SK-N-SH (cell line): ENCODE measurements around the gene NTRK3. TPM values are rescaled to one million over a fixed set of nuclear protein-coding genes. Genes with fewer than 3 reads are reported as not detected.

Experiments
- CTCF ChIA-PET: fragments of 300-600, 350-600 bp; formaldehyde crosslinking; extraction: SDS; loops from one replicate; lab custom pipeline; 2021; lab: Yijun Ruan, JAX
- POLR2A ChIA-PET: fragments of 350-600 bp; sonication (Branson Sonifier 250); formaldehyde crosslinking; extraction: SDS; loops from one replicate; lab custom pipeline; 2020; ENCODE audit warnings: antibody characterized with exemption, inconsistent platforms; lab: Yijun Ruan, JAX
- DNase-seq: peaks from one replicate; pipeline ENCODE4 v3.0.0; 2012
- H2AFZ ChIP-seq: fragments of 200-600 bp; sonication (generic); 2 replicates; pipeline ENCODE4 v1.8.1; 2016; ENCODE audit warnings: antibody characterized with exemption, mild to moderate bottlenecking, low read depth
- H3F3A ChIP-seq: fragments of 200-600 bp; sonication (generic); replicated peaks from 2 replicates; pipeline ENCODE3; 2016; ENCODE audit warnings: antibody characterized with exemption, mild to moderate bottlenecking; ENCODE audit not compliant: insufficient read depth
- H3K27ac ChIP-seq, 2 experiments: fragments of 200-500 bp in 1 of 2; fragments of 200-600 bp in 1 of 2; sonication (Bioruptor generic) in 1 of 2; sonication (generic), shearing (Covaris generic) in 1 of 2; 2 replicates each; pipeline versions ENCODE4 v1.5.1 to v1.6.1; 2014 to 2016; ENCODE audit warnings: low read depth in 2 of 2, inconsistent platforms in 1 of 2, low read length in 1 of 2, mild to moderate bottlenecking in 1 of 2, mixed read lengths in 1 of 2
- H3K27me3 ChIP-seq: fragments of 200-600 bp; sonication (generic), shearing (Covaris generic); 2 replicates; pipeline ENCODE4 v1.6.1; 2016; ENCODE audit warnings: mixed run types; ENCODE audit not compliant: insufficient read depth
- H3K36me3 ChIP-seq, 2 experiments: fragments of 200-500 bp in 1 of 2; fragments of 200-600 bp in 1 of 2; sonication (Bioruptor generic) in 1 of 2; sonication (generic) in 1 of 2; replicated peaks in 1 of 2; 2 replicates each; pipeline versions ENCODE3 to v1.5.1; 2014 to 2016; ENCODE audit warnings: low read length in 1 of 2, mild to moderate bottlenecking in 1 of 2; ENCODE audit not compliant: insufficient read depth in 2 of 2, control insufficient read depth in 1 of 2
- H3K4me1 ChIP-seq, 2 experiments: fragments of 200-500 bp in 1 of 2; fragments of 200-600 bp in 1 of 2; sonication (Bioruptor generic) in 1 of 2; sonication (generic), shearing (Covaris generic) in 1 of 2; 2 replicates each; pipeline versions ENCODE4 v1.5.1 to v1.6.1; 2014 to 2016; ENCODE audit warnings: low read depth in 1 of 2, low read length in 1 of 2, mixed run types in 1 of 2; ENCODE audit not compliant: insufficient read depth in 2 of 2, control insufficient read depth in 1 of 2
- H3K4me2 ChIP-seq: fragments of 200-600 bp; sonication (generic), shearing (Covaris generic); 2 replicates; pipeline ENCODE4 v1.6.1; 2017; ENCODE audit warnings: mixed run types
- H3K4me3 ChIP-seq, 2 experiments: fragments of 200-500 bp in 1 of 2; fragments of 200-600 bp in 1 of 2; sonication (Bioruptor generic) in 1 of 2; sonication (generic), shearing (Covaris generic) in 1 of 2; 2 replicates each; pipeline versions ENCODE4 v1.5.1 to v1.8.1; 2014 to 2016; ENCODE audit warnings: low read depth in 2 of 2, inconsistent platforms in 1 of 2, low read length in 1 of 2, mild to moderate bottlenecking in 1 of 2, mixed read lengths in 1 of 2, moderate library complexity in 1 of 2
- H3K79me2 ChIP-seq: fragments of 200-600 bp; sonication (generic); 2 replicates; pipeline ENCODE4 v1.8.1; 2017; ENCODE audit warnings: mild to moderate bottlenecking; ENCODE audit not compliant: insufficient read depth
- H3K9ac ChIP-seq: fragments of 200-600 bp; sonication (generic); 2 replicates; pipeline ENCODE4 v1.6.1; 2017; ENCODE audit warnings: mixed run types
- H3K9me2 ChIP-seq: fragments of 200-600 bp; sonication (generic); 2 replicates; pipeline ENCODE4 v1.6.1; 2017; ENCODE audit warnings: mixed run types
- H3K9me3 ChIP-seq: fragments of 200-600 bp; sonication (generic); 2 replicates; pipeline ENCODE4 v1.6.1; 2017; ENCODE audit warnings: mixed run types, mild to moderate bottlenecking, moderate library complexity
- H4K20me1 ChIP-seq: fragments of 200-600 bp; sonication (generic); 2 replicates; pipeline ENCODE4 v1.6.1; 2017; ENCODE audit warnings: mild to moderate bottlenecking, mixed run types; ENCODE audit not compliant: insufficient read depth
- FOXJ3 ChIP-seq: sonication (generic); formaldehyde crosslinking; IDR thresholded peaks from 2 replicates; pipeline ENCODE4 v1.5.1; 2020; ENCODE audit warnings: mild to moderate bottlenecking, missing genetic modification reagents
- GATA2 ChIP-seq: sonication (generic); formaldehyde crosslinking; IDR thresholded peaks from 2 replicates; pipeline ENCODE4 v1.5.0; 2020; ENCODE audit warnings: mild to moderate bottlenecking, missing genetic modification reagents
- MXI1 ChIP-seq: IDR thresholded peaks from 2 replicates; pipeline ENCODE4 v1.6.1; 2012; ENCODE audit warnings: mild to moderate bottlenecking, low read depth, low read length, improper control_type of control experiment
- REST ChIP-seq: IDR thresholded peaks from 2 replicates; pipeline ENCODE4 v1.6.1; 2012; ENCODE audit warnings: mild to moderate bottlenecking, low read depth, low read length, moderate library complexity
- SIN3A ChIP-seq: IDR thresholded peaks from 2 replicates; pipeline ENCODE4 v1.6.1; 2012; ENCODE audit warnings: low read depth, mild to moderate bottlenecking, low read length, moderate library complexity, borderline replicate concordance
- TCF12 ChIP-seq: IDR thresholded peaks from 2 replicates; pipeline ENCODE4 v1.4.0; 2012
- USF1 ChIP-seq: IDR thresholded peaks from 2 replicates; pipeline ENCODE4 v1.4.0; 2012; ENCODE audit warnings: low read depth, borderline replicate concordance
- ZBTB33 ChIP-seq: IDR thresholded peaks from 2 replicates; pipeline ENCODE4 v1.4.0; 2012; ENCODE audit warnings: low read depth, borderline replicate concordance
- WGBS: methylation state at CpG from one replicate; pipeline ENCODE4 v1.1.6; 2017; ENCODE audit warnings: low lambda C conversion rate; 5-methylcytosine and 5-hydroxymethylcytosine counted together
- polyA plus RNA-seq, 3 experiments: library from polyadenylated mRNA; depleted of rRNA; stranded (reverse); fragments of >200 nt; gene quantifications; 2 replicates each; pipeline ENCODE4 v1.2.3, GENCODE V29; 2012
- TF ChIP-seq, protein P1 (sequence below): fragments of 200-600 bp; sonication (generic); IDR thresholded peaks from 2 replicates; pipeline ENCODE4 v1.6.1; 2017; ENCODE audit warnings: antibody characterized with exemption, mild to moderate bottlenecking, moderate library complexity

The NTRK3 gene
- polyA plus RNA-seq, 1 of the 3 experiments (the other 2 are of a cell fraction) = 2.6 TPM

DNA sequence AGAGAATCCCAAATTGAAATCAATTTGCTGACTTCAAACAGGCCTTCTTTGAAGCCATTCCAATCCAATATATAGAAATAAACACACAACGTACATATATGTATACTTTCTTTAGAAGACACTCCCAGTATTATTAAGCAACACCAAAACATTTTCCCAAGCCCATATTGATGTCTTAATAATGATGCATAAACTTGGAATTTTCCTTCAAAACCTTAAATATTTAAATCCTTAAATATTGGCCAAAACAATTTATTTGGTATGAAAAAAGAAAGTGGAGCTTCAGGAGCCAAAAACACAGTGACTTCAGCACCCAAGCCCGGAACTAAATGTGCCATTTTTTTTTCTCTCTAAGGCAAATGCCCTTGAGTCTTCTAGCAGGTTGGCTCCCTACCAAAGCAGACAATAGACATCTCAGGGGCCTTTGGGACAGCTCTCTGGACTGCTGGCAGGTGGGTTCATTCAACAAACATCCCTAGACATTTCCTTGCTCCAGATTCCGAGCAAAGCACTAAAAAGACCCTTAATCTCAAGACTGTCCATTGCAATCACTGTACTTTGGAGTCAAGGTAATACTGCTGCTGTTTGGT lies 384.7 kb downstream of the NTRK3 start:
- Histone ChIP-seq H4K20me1 (no peaks in the 10 kb centered on the region), H3K4me2 (peak overlapping the region; percentile 52; the same call in 1 of the 2 replicates), H3K27me3 (no peaks in the 10 kb centered on the region), H3K27ac (peak overlapping the region in 1 of 2 experiments; percentile 63; a peak in 2 of 4 replicates), H3K4me1 (peaks cover 4 to 15% of the 10 kb centered on the region in 2 experiments; a peak in 3 of 4 replicates), H3K9me3 (no peaks in the 10 kb centered on the region), H3K9me2 (no peaks in the 10 kb centered on the region), H3F3A (peaks cover 23% of the 10 kb centered on the region), H3K79me2 (no peaks in the 10 kb centered on the region), H2AFZ (no peak overlapping the region), H3K9ac (no peak overlapping the region), H3K36me3 (no peaks in the 10 kb centered on the region), H3K4me3 (no peak overlapping the region)
- ChIA-PET POLR2A (interaction anchor here (0.6 kb wide), 1 partner anchor 146 kb away, joined by 5 read pairs; no protein-coding TSS in a partner anchor), CTCF (no interaction called here)
- DNase-seq = no peak
- 51% methylated on average over 3 of the region's 3 CpGs for WGBS
- TF ChIP-seq REST (no peak), USF1 (no peak), FOXJ3 (no peak), ZBTB33 (no peak), MXI1 (no peak), GATA2 (CRISPR knock-in tag) (no peak), TCF12 (no peak), SIN3A (no peak)
- TF ChIP-seq, protein P1, sequence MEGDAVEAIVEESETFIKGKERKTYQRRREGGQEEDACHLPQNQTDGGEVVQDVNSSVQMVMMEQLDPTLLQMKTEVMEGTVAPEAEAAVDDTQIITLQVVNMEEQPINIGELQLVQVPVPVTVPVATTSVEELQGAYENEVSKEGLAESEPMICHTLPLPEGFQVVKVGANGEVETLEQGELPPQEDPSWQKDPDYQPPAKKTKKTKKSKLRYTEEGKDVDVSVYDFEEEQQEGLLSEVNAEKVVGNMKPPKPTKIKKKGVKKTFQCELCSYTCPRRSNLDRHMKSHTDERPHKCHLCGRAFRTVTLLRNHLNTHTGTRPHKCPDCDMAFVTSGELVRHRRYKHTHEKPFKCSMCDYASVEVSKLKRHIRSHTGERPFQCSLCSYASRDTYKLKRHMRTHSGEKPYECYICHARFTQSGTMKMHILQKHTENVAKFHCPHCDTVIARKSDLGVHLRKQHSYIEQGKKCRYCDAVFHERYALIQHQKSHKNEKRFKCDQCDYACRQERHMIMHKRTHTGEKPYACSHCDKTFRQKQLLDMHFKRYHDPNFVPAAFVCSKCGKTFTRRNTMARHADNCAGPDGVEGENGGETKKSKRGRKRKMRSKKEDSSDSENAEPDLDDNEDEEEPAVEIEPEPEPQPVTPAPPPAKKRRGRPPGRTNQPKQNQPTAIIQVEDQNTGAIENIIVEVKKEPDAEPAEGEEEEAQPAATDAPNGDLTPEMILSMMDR = no peak
